HCT116 (cell line): Measurements from ENCODE around the gene HEMK1. TPM values are rescaled to one million over a fixed set of nuclear protein-coding genes. Genes with fewer than 3 reads are reported as not detected.

ENCODE experiments used
- ATAC-seq: fragments of 200-7000 bp; cut with Tn5 transposase; 2 replicates; pipeline ENCODE4 v1.9.1; 2020; ENCODE audit warnings: mild to moderate bottlenecking, moderate library complexity
- BruUV-seq: library from RNA; stranded (reverse); fragments of 400-500 nt; replicated peaks from 2 replicates; lab custom pipeline; 2021; lab: Mats Ljungman, UMichigan
- CTCF ChIA-PET: fragments of 300-600 bp; sonication (Branson Sonifier 250); formaldehyde crosslinking; loops from one replicate; lab custom pipeline; 2021; ENCODE audit warnings: antibody characterized with exemption; lab: Charles Lee
- POLR2A ChIA-PET: fragments of 300-600, 350-600 bp; sonication (Branson Sonifier 250); formaldehyde crosslinking; loops from one replicate; lab custom pipeline; 2021; ENCODE audit warnings: antibody characterized with exemption; lab: Charles Lee
- RAD21 ChIA-PET, 2 experiments: fragments of 300-600 bp; sonication (Branson Sonifier 250); formaldehyde crosslinking; loops; one replicate each; lab custom pipeline; 2023; ENCODE audit warnings: low total read pairs in 2 of 2; ENCODE audit not compliant: uncharacterized antibody in 2 of 2, unreplicated experiment in 2 of 2, low non-redundant PET in 1 of 2; lab: Charles Lee
- DNase-seq: peaks from one replicate; pipeline ENCODE4 v3.0.0-alpha.2; 2010; ENCODE audit warnings: low read depth, low spot score
- H2AFZ ChIP-seq: fragments of 200-600 bp; shearing (Covaris generic), sonication (generic); 2 replicates; pipeline ENCODE4 v1.6.1; 2017; ENCODE audit warnings: low read depth, mixed run types, mixed read lengths, antibody characterized with exemption, low read length; ENCODE audit not compliant: poor library complexity, severe bottlenecking
- H3K27ac ChIP-seq: 2 replicates; pipeline ENCODE4 v1.5.1; 2012; ENCODE audit warnings: low read depth, low read length
- H3K27me3 ChIP-seq: fragments of 200-600 bp; sonication (generic); 2 replicates; pipeline ENCODE4 v1.6.1; 2016; ENCODE audit warnings: mixed run types, low read length, mixed read lengths; ENCODE audit not compliant: insufficient read depth
- H3K36me3 ChIP-seq, 2 experiments: fragments of 200-500 bp in 1 of 2; fragments of 200-600 bp in 1 of 2; sonication (Bioruptor generic) in 1 of 2; sonication (generic) in 1 of 2; 2 replicates each; pipeline versions ENCODE4 v1.5.1 to v1.6.1; 2014 to 2016; ENCODE audit warnings: low read length in 2 of 2, inconsistent platforms in 1 of 2, mixed read lengths in 1 of 2, mixed run types in 1 of 2; ENCODE audit not compliant: insufficient read depth in 2 of 2, control insufficient read depth in 1 of 2
- H3K4me1 ChIP-seq, 2 experiments: fragments of 200-600 bp in 1 of 2; sonication (generic) in 1 of 2; 2 replicates each; pipeline versions ENCODE4 v1.5.1 to v1.6.1; 2012 to 2017; ENCODE audit warnings: low read length in 2 of 2, inconsistent platforms in 1 of 2, mild to moderate bottlenecking in 1 of 2, mixed read lengths in 1 of 2, mixed run types in 1 of 2, moderate library complexity in 1 of 2; ENCODE audit not compliant: insufficient read depth in 2 of 2, control insufficient read depth in 1 of 2
- H3K4me2 ChIP-seq: fragments of 200-600 bp; sonication (generic); 2 replicates; pipeline ENCODE4 v1.6.1; 2017; ENCODE audit warnings: mixed run types, low read length, mixed read lengths
- H3K4me3 ChIP-seq, 2 experiments: fragments of 200-600 bp in 1 of 2; sonication (generic) in 1 of 2; replicated peaks in 1 of 2; 2 replicates each; pipeline ENCODE4 v1.5.1; 2011 to 2016; ENCODE audit warnings: low read length in 2 of 2, control low read depth in 1 of 2, low read depth in 1 of 2, mild to moderate bottlenecking in 1 of 2, mixed read lengths in 1 of 2, mixed run types in 1 of 2
- H3K79me2 ChIP-seq: fragments of 200-600 bp; sonication (generic); 2 replicates; pipeline ENCODE4 v1.6.1; 2017; ENCODE audit warnings: mild to moderate bottlenecking, mixed run types, low read length, moderate library complexity, mixed read lengths; ENCODE audit not compliant: insufficient read depth
- H3K9ac ChIP-seq: fragments of 200-600 bp; sonication (generic); 2 replicates; pipeline ENCODE4 v1.6.1; 2016; ENCODE audit warnings: low read length, mixed read lengths
- H3K9me2 ChIP-seq: fragments of 200-600 bp; sonication (generic), shearing (Covaris generic); 2 replicates; pipeline ENCODE4 v1.6.1; 2017; ENCODE audit warnings: mixed run types, mild to moderate bottlenecking, moderate library complexity; ENCODE audit not compliant: insufficient read depth
- H3K9me3 ChIP-seq, 2 experiments: fragments of 200-500 bp in 1 of 2; fragments of 200-600 bp in 1 of 2; sonication (Bioruptor generic) in 1 of 2; sonication (generic) in 1 of 2; 2 replicates each; pipeline ENCODE4 v1.6.1; 2014 to 2017; ENCODE audit warnings: low read length in 2 of 2, mixed read lengths in 2 of 2, inconsistent platforms in 1 of 2, low read depth in 1 of 2, mild to moderate bottlenecking in 1 of 2, mixed run types in 1 of 2, moderate library complexity in 1 of 2; ENCODE audit not compliant: control insufficient read depth in 1 of 2, insufficient read depth in 1 of 2
- H4K20me1 ChIP-seq: fragments of 200-600 bp; sonication (generic), shearing (Covaris generic); 2 replicates; pipeline ENCODE4 v1.6.1; 2017; ENCODE audit warnings: mixed run types, mild to moderate bottlenecking, moderate library complexity; ENCODE audit not compliant: insufficient read depth
- ATF3 ChIP-seq: IDR thresholded peaks from 2 replicates; pipeline ENCODE4 v1.6.1; 2012
- CTCF ChIP-seq, 3 experiments: fragments of 200-600 bp in 1 of 3; sonication (generic) in 1 of 3; IDR thresholded peaks in 2 of 3; conservative IDR thresholded peaks in 1 of 3; 2 replicates each; pipeline ENCODE4 v1.5.1; 2012 to 2017; ENCODE audit warnings: low read depth in 2 of 3, low read length in 2 of 3, antibody characterized with exemption in 1 of 3, borderline replicate concordance in 1 of 3, control low read depth in 1 of 3, mild to moderate bottlenecking in 1 of 3, mixed read lengths in 1 of 3, mixed run types in 1 of 3, moderate library complexity in 1 of 3; ENCODE audit not compliant: insufficient read depth in 1 of 3
- EGR1 ChIP-seq: IDR thresholded peaks from 2 replicates; pipeline ENCODE4 v1.6.1; 2012; ENCODE audit warnings: low read depth
- EZH2 ChIP-seq: fragments of 200-600 bp; sonication (generic); IDR thresholded peaks from 2 replicates; pipeline ENCODE4 v1.6.1; 2017; ENCODE audit warnings: antibody characterized with exemption, mixed run types
- FOSL1 ChIP-seq: IDR thresholded peaks from 2 replicates; pipeline ENCODE4 v1.6.1; 2012; ENCODE audit warnings: low read depth
- JUND ChIP-seq: IDR thresholded peaks from 2 replicates; pipeline ENCODE4 v1.6.1; 2012
- SIN3A ChIP-seq: IDR thresholded peaks from 2 replicates; pipeline ENCODE4 v1.6.1; 2012; ENCODE audit warnings: low read depth
- ZBTB33 ChIP-seq: IDR thresholded peaks from 2 replicates; pipeline ENCODE4 v1.6.1; 2011; ENCODE audit warnings: mild to moderate bottlenecking, low read length, moderate library complexity; ENCODE audit not compliant: insufficient replicate concordance; ENCODE audit errors: extremely low read depth
- intact Hi-C: fragments of 100-400 bp; cut with micrococcal nuclease; formaldehyde crosslinking; loops from 2 replicates; pipeline ENCODE4 v1.10.0; 2022
- total RNA-seq: library from RNA; stranded (reverse); gene quantifications from one replicate; pipeline ENCODE4 v1.2.1, GENCODE V29; 2021; ENCODE audit not compliant: unreplicated experiment

HEMK1 gene
- total RNA-seq, 1 experiment from 2014 or later, result 20.5 TPM

- no peak overlapping the region for H3K4me3 ChIP-seq
- BruUV-seq, result TSS peak; percentile 5
- TF ChIP-seq FOSL1 (no peak), ATF3 (no peak), ZBTB33 (no peak), SIN3A (no peak), JUND (no peak), EGR1 (no peak), CTCF (IDR thresholded peaks at IDR 0.05 in 2 of 3, conservative IDR thresholded peaks at IDR 0.05 in 1 of 3; ENCODE audit: borderline replicate concordance in 1 of 3, insufficient read depth in 1 of 3, low read depth in 2 of 3, low read length in 2 of 3) (no peak), EZH2 (no peak)
- H3K27me3 ChIP-seq, result no peaks in the 10 kb centered on the region
- no peak for DNase-seq
- H3K9ac ChIP-seq, result no peak overlapping the region
- H3K4me1 ChIP-seq, result peaks cover 12 to 23% of the 10 kb centered on the region in 2 experiments
- H3K27ac ChIP-seq, result no peak overlapping the region
- no peak for ATAC-seq
- H3K4me2 ChIP-seq, result no peak overlapping the region
- no peaks in the 10 kb centered on the region for H3K9me3 ChIP-seq
- RAD21 ChIA-PET, result no interaction called here
- no peaks in the 10 kb centered on the region for H3K9me2 ChIP-seq
- CTCF ChIA-PET, result no interaction called here
- no peak overlapping the region for H2AFZ ChIP-seq
- POLR2A ChIA-PET, result no interaction called here
- H3K36me3 ChIP-seq, result peaks cover 4 to 35% of the 10 kb centered on the region in 2 experiments; a peak in 3 of 4 replicates
- intact Hi-C loops, result no loop called here
- no peaks in the 10 kb centered on the region; the same call in 1 of the 2 replicates for H4K20me1 ChIP-seq
- peaks cover 22% of the 10 kb centered on the region for H3K79me2 ChIP-seq
Observed at GRCh38 chr3:50642382-50642781, 73.1 kb downstream of the HEMK1 start.
